Measurements from ENCODE around the gene DRAP1.

DNA sequence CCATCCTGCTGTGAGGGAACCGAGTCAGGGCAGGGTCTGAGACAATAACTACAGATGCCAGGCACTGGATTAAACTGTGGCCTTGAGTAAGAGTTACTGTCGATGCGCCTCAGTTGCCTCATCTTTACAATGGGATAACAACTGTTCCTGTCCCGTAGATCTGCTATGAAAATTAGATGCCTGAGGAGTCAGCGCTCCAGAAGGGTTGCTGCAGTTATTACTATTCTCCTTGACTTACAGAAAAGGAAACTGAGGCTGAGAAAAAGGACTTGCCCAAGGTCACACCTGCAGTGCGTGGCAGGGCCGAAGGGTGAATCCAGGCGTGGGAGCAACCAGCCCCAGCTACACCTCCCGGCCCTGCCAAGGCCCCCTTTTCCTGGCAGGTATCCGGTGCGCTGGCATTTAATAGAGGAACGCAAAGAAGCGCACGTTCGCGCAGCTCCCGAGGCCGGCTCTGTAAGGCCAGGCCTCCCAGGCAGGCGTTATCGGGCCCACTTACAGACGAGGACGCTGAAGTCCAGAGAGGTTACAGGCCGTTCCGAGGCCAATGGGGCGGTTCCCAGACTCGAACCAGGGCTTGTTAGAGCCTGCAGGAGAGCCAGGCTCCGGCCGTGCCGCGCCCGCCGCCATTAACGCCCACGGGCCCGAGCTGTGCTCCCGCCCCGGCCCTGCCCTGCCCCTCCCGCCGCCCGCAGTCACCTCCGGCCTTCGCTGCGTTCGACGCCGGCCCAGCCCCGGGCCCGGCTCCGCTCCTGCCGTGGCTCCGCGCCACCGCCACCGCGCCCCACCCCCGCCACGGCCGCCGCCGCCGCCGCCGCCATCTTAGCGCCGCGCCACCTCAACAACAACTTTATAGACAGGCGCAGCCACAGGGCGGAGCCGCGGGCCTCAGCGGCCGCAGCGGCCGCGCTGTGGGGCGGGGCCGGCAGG, 750 bp upstream of the DRAP1 start, which contains the start of gene C11orf68:
- TF ChIP-seq, protein P1, sequence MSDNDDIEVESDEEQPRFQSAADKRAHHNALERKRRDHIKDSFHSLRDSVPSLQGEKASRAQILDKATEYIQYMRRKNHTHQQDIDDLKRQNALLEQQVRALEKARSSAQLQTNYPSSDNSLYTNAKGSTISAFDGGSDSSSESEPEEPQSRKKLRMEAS (IDR thresholded peaks at IDR 0.05): peak; percentile 29; the same call in 1 of the 2 replicates
- no peak for TF ChIP-seq TCF12 (IDR thresholded peaks at IDR 0.05; ENCODE audit: low read depth)
- TF ChIP-seq YY1 (IDR thresholded peaks at IDR 0.05; ENCODE audit: low read depth): peak; percentile 91
- 0 out of 2 replicates have a peak, but pooled peaks have one; percentile 7 for TF ChIP-seq EP300 (IDR thresholded peaks at IDR 0.05; ENCODE audit: borderline replicate concordance)
- TF ChIP-seq, protein P2, sequence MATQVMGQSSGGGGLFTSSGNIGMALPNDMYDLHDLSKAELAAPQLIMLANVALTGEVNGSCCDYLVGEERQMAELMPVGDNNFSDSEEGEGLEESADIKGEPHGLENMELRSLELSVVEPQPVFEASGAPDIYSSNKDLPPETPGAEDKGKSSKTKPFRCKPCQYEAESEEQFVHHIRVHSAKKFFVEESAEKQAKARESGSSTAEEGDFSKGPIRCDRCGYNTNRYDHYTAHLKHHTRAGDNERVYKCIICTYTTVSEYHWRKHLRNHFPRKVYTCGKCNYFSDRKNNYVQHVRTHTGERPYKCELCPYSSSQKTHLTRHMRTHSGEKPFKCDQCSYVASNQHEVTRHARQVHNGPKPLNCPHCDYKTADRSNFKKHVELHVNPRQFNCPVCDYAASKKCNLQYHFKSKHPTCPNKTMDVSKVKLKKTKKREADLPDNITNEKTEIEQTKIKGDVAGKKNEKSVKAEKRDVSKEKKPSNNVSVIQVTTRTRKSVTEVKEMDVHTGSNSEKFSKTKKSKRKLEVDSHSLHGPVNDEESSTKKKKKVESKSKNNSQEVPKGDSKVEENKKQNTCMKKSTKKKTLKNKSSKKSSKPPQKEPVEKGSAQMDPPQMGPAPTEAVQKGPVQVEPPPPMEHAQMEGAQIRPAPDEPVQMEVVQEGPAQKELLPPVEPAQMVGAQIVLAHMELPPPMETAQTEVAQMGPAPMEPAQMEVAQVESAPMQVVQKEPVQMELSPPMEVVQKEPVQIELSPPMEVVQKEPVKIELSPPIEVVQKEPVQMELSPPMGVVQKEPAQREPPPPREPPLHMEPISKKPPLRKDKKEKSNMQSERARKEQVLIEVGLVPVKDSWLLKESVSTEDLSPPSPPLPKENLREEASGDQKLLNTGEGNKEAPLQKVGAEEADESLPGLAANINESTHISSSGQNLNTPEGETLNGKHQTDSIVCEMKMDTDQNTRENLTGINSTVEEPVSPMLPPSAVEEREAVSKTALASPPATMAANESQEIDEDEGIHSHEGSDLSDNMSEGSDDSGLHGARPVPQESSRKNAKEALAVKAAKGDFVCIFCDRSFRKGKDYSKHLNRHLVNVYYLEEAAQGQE (IDR thresholded peaks at IDR 0.05; ENCODE audit: low read depth): no peak
- no peak for TF ChIP-seq CEBPB (IDR thresholded peaks at IDR 0.05)
- peak; percentile 59; the same call in 1 of the 2 replicates for TF ChIP-seq EGR1 (IDR thresholded peaks at IDR 0.05)
- no peak for TF ChIP-seq TEAD4 (IDR thresholded peaks at IDR 0.05)
